OCI-LY3 (cell line): ENCODE measurements around the gene GSAP.

Experiments
- H2AFZ ChIP-seq: fragments of 200-600, 300-600 bp; shearing (Covaris generic); 2 replicates; pipeline ENCODE4 v1.6.0; 2014; ENCODE audit warnings: antibody characterized with exemption, low read depth, low read length
- H3K27ac ChIP-seq: fragments of 200-600, 300-600 bp; sonication (generic); 2 replicates; pipeline ENCODE4 v1.5.1; 2014; ENCODE audit warnings: mild to moderate bottlenecking, low read length, moderate library complexity, mixed read lengths
- H3K27me3 ChIP-seq: fragments of 200-600, 300-600 bp; sonication (generic); 2 replicates; pipeline ENCODE4 v1.6.1; 2014; ENCODE audit warnings: low read depth, low read length, mixed read lengths
- H3K36me3 ChIP-seq: fragments of 200-600, 300-600 bp; sonication (generic); replicated peaks from 2 replicates; pipeline ENCODE3; 2014; ENCODE audit warnings: low read depth, low read length, mixed read lengths
- H3K4me1 ChIP-seq: fragments of 300-600, 200-600 bp; sonication (generic); 2 replicates; pipeline ENCODE4 v1.6.1; 2014; ENCODE audit warnings: low read length, mixed read lengths
- H3K4me2 ChIP-seq: fragments of 200-600, 300-600 bp; sonication (generic); 2 replicates; pipeline ENCODE4 v1.6.1; 2014; ENCODE audit warnings: low read length, mixed read lengths
- H3K4me3 ChIP-seq: fragments of 300-600, 200-600 bp; sonication (generic); 2 replicates; pipeline ENCODE4 v1.5.1; 2014; ENCODE audit warnings: antibody characterized with exemption, mild to moderate bottlenecking, low read length, moderate library complexity
- H3K79me2 ChIP-seq: fragments of 300-600, 200-600 bp; shearing (Covaris generic); 2 replicates; pipeline ENCODE4 v1.6.1; 2014; ENCODE audit warnings: mild to moderate bottlenecking, low read length, mixed read lengths
- H3K9ac ChIP-seq: fragments of 300-600, 200-600 bp; shearing (Covaris generic); 2 replicates; pipeline ENCODE4 v1.6.0; 2014; ENCODE audit warnings: mild to moderate bottlenecking, low read length, moderate library complexity
- H3K9me3 ChIP-seq: fragments of 200-600, 300-600 bp; shearing (Covaris generic); 2 replicates; pipeline ENCODE4 v1.6.1; 2014; ENCODE audit warnings: low read length, mixed read lengths; ENCODE audit not compliant: insufficient read depth
- H4K20me1 ChIP-seq: fragments of 200-600, 300-600 bp; sonication (generic); 2 replicates; pipeline ENCODE4 v1.6.1; 2016; ENCODE audit warnings: low read length, mixed read lengths; ENCODE audit not compliant: insufficient read depth
- CTCF ChIP-seq: fragments of 200-600, 300-600 bp; sonication (generic); IDR thresholded peaks from 2 replicates; pipeline ENCODE4 v1.5.1; 2014; ENCODE audit warnings: antibody characterized with exemption, low read length, low read depth
- EZH2phosphoT487 ChIP-seq: fragments of 200-600 bp; shearing (Covaris generic); IDR thresholded peaks from 2 replicates; pipeline ENCODE4 v1.6.1; 2018; ENCODE audit warnings: antibody characterized with exemption, mixed run types, low read depth

Gene GSAP

GRCh38 chr7:77360969-77361368 is 55.2 kb downstream of the GSAP start:
- H3K36me3 ChIP-seq: no peaks in the 10 kb centered on the region
- H2AFZ ChIP-seq: no peak overlapping the region
- no peaks in the 10 kb centered on the region for H3K79me2 ChIP-seq
- no peaks in the 10 kb centered on the region for H3K9me3 ChIP-seq
- no peak for TF ChIP-seq EZH2phosphoT487
- no peak for TF ChIP-seq CTCF
- H3K4me1 ChIP-seq: no peaks in the 10 kb centered on the region
- H3K27ac ChIP-seq: no peak overlapping the region
- H3K4me2 ChIP-seq: no peak overlapping the region
- no peaks in the 10 kb centered on the region for H4K20me1 ChIP-seq
- no peaks in the 10 kb centered on the region for H3K27me3 ChIP-seq
- H3K4me3 ChIP-seq: no peak overlapping the region
- no peak overlapping the region for H3K9ac ChIP-seq

DNA sequence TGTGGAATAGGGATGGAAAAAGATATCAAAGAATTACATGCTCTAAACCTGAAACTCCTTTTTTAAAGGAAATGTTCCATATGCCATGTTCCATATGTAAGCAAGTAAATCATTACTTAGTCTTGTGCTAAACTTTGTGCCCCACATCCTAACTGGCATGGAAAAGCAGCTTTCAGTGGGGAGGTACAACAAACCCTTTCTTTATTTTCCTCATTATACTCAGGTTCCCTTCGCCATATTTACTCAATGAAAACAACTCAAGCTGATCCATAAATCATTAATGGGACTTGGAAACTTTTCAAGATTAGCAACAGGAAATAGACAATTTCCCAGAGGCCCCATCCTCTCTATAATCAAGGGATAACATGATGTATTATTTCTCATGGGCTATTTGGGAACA is 56.0 kb downstream of the GSAP start:
- no peaks in the 10 kb centered on the region for H3K79me2 ChIP-seq
- H3K4me2 ChIP-seq: no peak overlapping the region
- no peaks in the 10 kb centered on the region for H3K4me1 ChIP-seq
- TF ChIP-seq EZH2phosphoT487 (no peak), CTCF (no peak)
- no peak overlapping the region for H3K9ac ChIP-seq
- H3K36me3 ChIP-seq: no peaks in the 10 kb centered on the region
- no peaks in the 10 kb centered on the region for H4K20me1 ChIP-seq
- H2AFZ ChIP-seq: no peak overlapping the region
- no peaks in the 10 kb centered on the region for H3K27me3 ChIP-seq
- H3K27ac ChIP-seq: no peak overlapping the region
- H3K4me3 ChIP-seq: no peak overlapping the region
- no peaks in the 10 kb centered on the region for H3K9me3 ChIP-seq

GRCh38 chr7:77359599-77359998 is 56.5 kb downstream of the GSAP start:
- no peaks in the 10 kb centered on the region for H3K9me3 ChIP-seq
- no peaks in the 10 kb centered on the region for H3K79me2 ChIP-seq
- H3K4me1 ChIP-seq: no peaks in the 10 kb centered on the region
- H3K9ac ChIP-seq: no peak overlapping the region
- no peaks in the 10 kb centered on the region for H4K20me1 ChIP-seq
- no peaks in the 10 kb centered on the region for H3K27me3 ChIP-seq
- no peak overlapping the region for H2AFZ ChIP-seq
- no peak overlapping the region for H3K4me2 ChIP-seq
- TF ChIP-seq CTCF (no peak), EZH2phosphoT487 (no peak)
- H3K27ac ChIP-seq: no peak overlapping the region
- no peaks in the 10 kb centered on the region for H3K36me3 ChIP-seq
- no peak overlapping the region for H3K4me3 ChIP-seq

DNA sequence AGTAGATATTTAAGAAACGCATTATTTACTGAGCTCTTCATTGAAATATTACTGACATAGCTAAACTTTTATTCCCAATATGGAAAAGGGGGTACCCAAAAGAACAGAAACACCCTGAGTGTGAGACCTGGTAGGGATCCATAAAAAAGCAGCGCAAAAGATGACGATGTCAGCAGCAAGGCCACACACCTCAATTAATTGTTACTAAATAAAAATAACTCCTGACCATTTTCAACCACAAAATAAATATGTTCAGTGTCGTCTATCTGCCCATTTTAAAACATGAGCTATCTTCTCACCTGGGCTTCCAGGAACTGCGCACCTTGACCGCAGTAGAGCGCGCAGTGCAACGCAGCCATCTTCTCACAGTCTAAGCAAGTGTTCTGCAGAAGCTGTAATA is 61.2 kb downstream of the GSAP start:
- Histone ChIP-seq H3K9me3 (no peaks in the 10 kb centered on the region), H3K36me3 (no peaks in the 10 kb centered on the region), H2AFZ (no peak overlapping the region), H3K79me2 (no peaks in the 10 kb centered on the region), H3K4me3 (no peak overlapping the region), H3K9ac (no peak overlapping the region), H4K20me1 (no peaks in the 10 kb centered on the region), H3K4me1 (peaks cover 8% of the 10 kb centered on the region), H3K4me2 (no peak overlapping the region), H3K27me3 (no peaks in the 10 kb centered on the region), H3K27ac (no peak overlapping the region)
- no peak for TF ChIP-seq CTCF
- no peak for TF ChIP-seq EZH2phosphoT487
